IMR-90 (cell line): ENCODE data around the gene USH2A. TPM values are rescaled to one million over a fixed set of nuclear protein-coding genes. Genes with fewer than 3 reads are reported as not detected.

Source experiments
- ATAC-seq: fragments of 200-7000 bp; cut with Tn5 transposase; 2 replicates; pipeline ENCODE4 v1.9.1; 2020; ENCODE audit warnings: low read depth, mild to moderate bottlenecking, moderate library complexity
- BruUV-seq: library from RNA; stranded (reverse); fragments of 400-500 nt; replicated peaks from 2 replicates; lab custom pipeline; 2021; lab: Mats Ljungman, UMichigan
- CTCF ChIA-PET: fragments of 300-600 bp; formaldehyde crosslinking; extraction: SDS; loops from one replicate; lab custom pipeline; 2021; ENCODE audit warnings: antibody characterized with exemption; lab: Yijun Ruan, JAX
- POLR2A ChIA-PET: fragments of 300-600 bp; sonication (Branson Sonifier 250); formaldehyde crosslinking; loops from one replicate; lab custom pipeline; 2022; ENCODE audit warnings: antibody characterized with exemption; ENCODE audit not compliant: unreplicated experiment; lab: Charles Lee
- DNase-seq: peaks from one replicate; pipeline ENCODE4 v3.0.0; 2013
- H2AFZ ChIP-seq: replicated peaks from 2 replicates; pipeline ENCODE3; 2013; ENCODE audit warnings: low read length, mild to moderate bottlenecking; ENCODE audit not compliant: poor library complexity
- H2AK5ac ChIP-seq: 2 replicates; pipeline ENCODE4 v1.6.1; 2013; ENCODE audit warnings: low read depth, low read length, inconsistent platforms
- H2AK9ac ChIP-seq: replicated peaks from 2 replicates; pipeline ENCODE3; 2013; ENCODE audit warnings: mild to moderate bottlenecking, low read depth, low read length, moderate library complexity; ENCODE audit not compliant: poor library complexity
- H2BK120ac ChIP-seq: 2 replicates; pipeline ENCODE4 v1.6.1; 2013; ENCODE audit warnings: low read depth, low read length, inconsistent platforms
- H2BK15ac ChIP-seq: 3 replicates; pipeline ENCODE4 v1.6.1; 2013; ENCODE audit warnings: low read depth, low read length, inconsistent platforms
- H2BK20ac ChIP-seq: 2 replicates; pipeline ENCODE4 v1.6.1; 2013; ENCODE audit warnings: low read depth, mild to moderate bottlenecking, inconsistent platforms, low read length, moderate library complexity
- H2BK5ac ChIP-seq: 2 replicates; pipeline ENCODE4 v1.6.1; 2013; ENCODE audit warnings: mild to moderate bottlenecking, low read depth, low read length, inconsistent platforms; ENCODE audit not compliant: poor library complexity, severe bottlenecking
- H3K14ac ChIP-seq: replicated peaks from 2 replicates; pipeline ENCODE4 v1.6.1; 2013; ENCODE audit warnings: low read depth, low read length, inconsistent platforms
- H3K18ac ChIP-seq: 2 replicates; pipeline ENCODE4 v1.6.1; 2013; ENCODE audit warnings: low read depth, low read length, control low read depth
- H3K23ac ChIP-seq: 2 replicates; pipeline ENCODE4 v1.6.1; 2013; ENCODE audit warnings: low read depth, low read length, inconsistent platforms
- H3K27ac ChIP-seq: 2 replicates; pipeline ENCODE4 v1.5.1; 2013; ENCODE audit warnings: mild to moderate bottlenecking, control low read depth, low read length; ENCODE audit not compliant: insufficient read depth
- H3K27me3 ChIP-seq: 2 replicates; pipeline ENCODE4 v1.6.1; 2013; ENCODE audit warnings: low read length; ENCODE audit not compliant: control insufficient read depth, insufficient read depth
- H3K36me3 ChIP-seq: 2 replicates; pipeline ENCODE4 v1.6.1; 2013; ENCODE audit warnings: low read length, mixed read lengths; ENCODE audit not compliant: control insufficient read depth, insufficient read depth
- H3K4ac ChIP-seq: 2 replicates; pipeline ENCODE4 v1.6.1; 2013; ENCODE audit warnings: low read depth, low read length, inconsistent platforms
- H3K4me1 ChIP-seq: 2 replicates; pipeline ENCODE4 v1.6.1; 2013; ENCODE audit warnings: low read length, mixed read lengths; ENCODE audit not compliant: control insufficient read depth, insufficient read depth
- H3K4me2 ChIP-seq: 2 replicates; pipeline ENCODE4 v1.6.1; 2013; ENCODE audit warnings: low read depth, mild to moderate bottlenecking, control low read depth, low read length, moderate library complexity
- H3K4me3 ChIP-seq: 2 replicates; pipeline ENCODE4 v1.5.1; 2013; ENCODE audit warnings: low read depth, mild to moderate bottlenecking, control low read depth, low read length, moderate library complexity; ENCODE audit not compliant: insufficient read depth
- H3K56ac ChIP-seq: 2 replicates; pipeline ENCODE4 v1.6.1; 2013; ENCODE audit warnings: low read length, inconsistent platforms; ENCODE audit not compliant: insufficient read depth; ENCODE audit errors: extremely low read depth
- H3K79me1 ChIP-seq, 2 experiments: 2 replicates each; pipeline ENCODE4 v1.6.1; 2013; ENCODE audit warnings: low read length in 2 of 2, inconsistent platforms in 1 of 2, low read depth in 1 of 2
- H3K9ac ChIP-seq: 2 replicates; pipeline ENCODE4 v1.6.1; 2013; ENCODE audit warnings: low read depth, low read length, control low read depth
- H3K9me1 ChIP-seq: 2 replicates; pipeline ENCODE4 v1.6.1; 2013; ENCODE audit warnings: low read length, inconsistent platforms; ENCODE audit not compliant: insufficient read depth
- H3K9me3 ChIP-seq: 2 replicates; pipeline ENCODE4 v1.6.1; 2013; ENCODE audit warnings: low read length; ENCODE audit not compliant: control insufficient read depth, insufficient read depth
- H4K20me1 ChIP-seq: 2 replicates; pipeline ENCODE4 v1.6.1; 2013; ENCODE audit warnings: low read length, inconsistent platforms; ENCODE audit not compliant: insufficient read depth
- H4K5ac ChIP-seq: 2 replicates; pipeline ENCODE4 v1.6.1; 2013; ENCODE audit warnings: mild to moderate bottlenecking, low read depth, low read length, control low read depth
- H4K8ac ChIP-seq, 2 experiments: 2 replicates each; pipeline ENCODE4 v1.6.1; 2013; ENCODE audit warnings: low read depth in 2 of 2, low read length in 2 of 2, control low read depth in 1 of 2, inconsistent platforms in 1 of 2
- H4K91ac ChIP-seq: 2 replicates; pipeline ENCODE4 v1.6.1; 2013; ENCODE audit warnings: low read depth, low read length, inconsistent platforms; ENCODE audit not compliant: insufficient read depth
- BHLHE40 ChIP-seq: fragments of 150-350 bp; IDR thresholded peaks from 2 replicates; pipeline ENCODE4 v1.6.1; 2016; ENCODE audit warnings: mild to moderate bottlenecking, low read depth, low read length
- CEBPB ChIP-seq: IDR thresholded peaks from 2 replicates; pipeline ENCODE4 v1.6.1; 2012; ENCODE audit warnings: low read depth, low read length, improper control_type of control experiment
- CHD1 ChIP-seq: IDR thresholded peaks from 2 replicates; pipeline ENCODE4 v1.6.1; 2012; ENCODE audit warnings: low read depth, low read length, improper control_type of control experiment
- FOS ChIP-seq: fragments of 150-350 bp; IDR thresholded peaks from 2 replicates; pipeline ENCODE4 v1.6.1; 2016; ENCODE audit warnings: low read depth, low read length
- MAZ ChIP-seq: IDR thresholded peaks from 2 replicates; pipeline ENCODE4 v1.6.1; 2012; ENCODE audit warnings: low read depth, mild to moderate bottlenecking, low read length, improper control_type of control experiment, moderate library complexity, borderline replicate concordance
- RFX5 ChIP-seq: IDR thresholded peaks from 2 replicates; pipeline ENCODE4 v1.8.0; 2012; ENCODE audit warnings: low read depth, mild to moderate bottlenecking, low read length, moderate library complexity
- SMC3 ChIP-seq: fragments of 150-350 bp; IDR thresholded peaks from 2 replicates; pipeline ENCODE4 v1.6.1; 2016; ENCODE audit warnings: low read depth, mild to moderate bottlenecking, antibody characterized with exemption, low read length, moderate library complexity
- WGBS, 2 experiments: methylation state at CpG; one replicate each; pipeline versions ENCODE4 v1.1.5 to v1.1.7; 2013; ENCODE audit warnings: missing lambda C conversion rate in 2 of 2; ENCODE audit not compliant: insufficient read length in 1 of 2; ENCODE audit errors: extremely low coverage in 2 of 2; 5-methylcytosine and 5-hydroxymethylcytosine counted together
- dilution Hi-C: fragments of 300-500 bp; cut with HindIII; formaldehyde crosslinking; loops from one replicate; pipeline ENCODE4 v1.14.3; 2018; ENCODE audit warnings: low sequenced_read_pairs; ENCODE audit not compliant: unreplicated experiment
- in situ Hi-C: fragments of 300-500 bp; cut with MboI; formaldehyde crosslinking; loops from 3 replicates; pipeline ENCODE4 v1.14.3; 2019; ENCODE audit warnings: low sequenced_read_pairs, inconsistent platforms, mixed read lengths
- intact Hi-C: fragments of 100-400 bp; cut with micrococcal nuclease; formaldehyde crosslinking; loops from 2 replicates; pipeline ENCODE4 v1.10.0; 2022
- polyA plus RNA-seq, 3 experiments: library from polyadenylated mRNA; depleted of rRNA; stranded (reverse); fragments of >200 nt; gene quantifications; 2 replicates each; pipeline ENCODE4 v1.2.3, GENCODE V29; 2012; ENCODE audit warnings: low replicate concordance in 1 of 3
- total RNA-seq: library from RNA; depleted of rRNA; stranded (reverse); fragments of >200 nt; gene quantifications from 2 replicates; pipeline ENCODE4 v1.2.3, GENCODE V29; 2012
- TF ChIP-seq, protein P1 (sequence below): fragments of 150-350 bp; IDR thresholded peaks from 2 replicates; pipeline ENCODE4 v1.6.1; 2017; ENCODE audit warnings: mild to moderate bottlenecking, antibody characterized with exemption, low read length, low read depth

Gene USH2A
- total and polyA plus RNA-seq, 2 of the 4 experiments (the other 2 are of a cell fraction), result under 0.01 to 0.02 TPM

DNA sequence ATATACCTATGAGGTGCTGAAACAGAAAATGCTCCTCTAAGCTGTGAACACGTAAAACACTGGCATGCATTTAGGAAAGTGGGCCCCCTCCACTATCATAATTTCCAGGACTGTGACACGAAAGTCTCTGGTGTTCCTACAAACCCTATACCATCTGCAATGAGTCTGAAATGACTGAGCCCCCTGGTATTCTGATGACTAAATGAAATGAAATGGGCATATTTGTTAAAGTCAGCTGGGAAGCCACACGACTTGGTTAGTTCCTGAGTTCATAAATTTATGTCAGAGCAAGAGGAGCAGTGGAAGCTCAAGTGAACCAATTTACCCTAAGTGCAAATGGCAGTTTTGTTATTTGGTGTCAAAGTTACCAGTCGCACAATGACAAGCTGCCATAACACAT, 673.8 kb downstream of the USH2A start:
- TF ChIP-seq CEBPB, result 0 out of 2 replicates have a peak, but pooled peaks have one; percentile 23
- TF ChIP-seq FOS, result peak; percentile 76
- peak; percentile 27; the same call in 1 of the 2 replicates for TF ChIP-seq BHLHE40
- TF ChIP-seq, protein P1, sequence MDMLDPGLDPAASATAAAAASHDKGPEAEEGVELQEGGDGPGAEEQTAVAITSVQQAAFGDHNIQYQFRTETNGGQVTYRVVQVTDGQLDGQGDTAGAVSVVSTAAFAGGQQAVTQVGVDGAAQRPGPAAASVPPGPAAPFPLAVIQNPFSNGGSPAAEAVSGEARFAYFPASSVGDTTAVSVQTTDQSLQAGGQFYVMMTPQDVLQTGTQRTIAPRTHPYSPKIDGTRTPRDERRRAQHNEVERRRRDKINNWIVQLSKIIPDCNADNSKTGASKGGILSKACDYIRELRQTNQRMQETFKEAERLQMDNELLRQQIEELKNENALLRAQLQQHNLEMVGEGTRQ, result no peak; the same call in 1 of the 2 replicates
- no peak for TF ChIP-seq RFX5
- TF ChIP-seq SMC3, result no peak
- no peak for TF ChIP-seq CHD1
- TF ChIP-seq MAZ, result no peak

More for the DNA sequence above, 673.8 kb downstream of the USH2A start:
- Histone ChIP-seq H3K4me1 (peaks cover 3% of the 10 kb centered on the region; the same call in 1 of the 2 replicates), H3K36me3 (no peaks in the 10 kb centered on the region), H4K8ac (peak overlapping the region; percentile 19 to 64; a peak in 2 of 4 replicates), H3K79me1 (no peaks in the 10 kb centered on the region), H3K9ac (no peak overlapping the region), H3K9me1 (no peaks in the 10 kb centered on the region), H2AK5ac (no peak overlapping the region), H2AK9ac (no peak overlapping the region), H3K9me3 (no peaks in the 10 kb centered on the region), H3K18ac (peak overlapping the region; percentile 95; the same call in 1 of the 2 replicates), H3K23ac (no peak overlapping the region), H3K27me3 (no peaks in the 10 kb centered on the region), H2BK20ac (peak overlapping the region; percentile 96), H4K91ac (peak overlapping the region; percentile 61), H3K4me3 (no peak overlapping the region), H2BK5ac (peak overlapping the region; percentile 96), H4K20me1 (no peaks in the 10 kb centered on the region), H4K5ac (no peak overlapping the region; the same call in 1 of the 2 replicates), H3K4ac (peak overlapping the region; percentile 57; the same call in 1 of the 2 replicates), H2AFZ (no peak overlapping the region), H3K27ac (no peak overlapping the region), H3K14ac (no peak overlapping the region), H3K56ac (peak overlapping the region; percentile 47), H3K4me2 (peak overlapping the region; percentile 53; the same call in 1 of the 2 replicates), H2BK15ac (no peak overlapping the region; the same call in 2 of the 3 replicates), H2BK120ac (peak overlapping the region; percentile 93)
- dilution Hi-C loops, result no loop called here
- ChIA-PET CTCF (interaction anchor here (0.8 to 1.4 kb wide), 2 partner anchors 22 to 40 kb away, joined by 4 read pairs; no protein-coding TSS in a partner anchor), POLR2A (no interaction called here)
- in situ Hi-C loops, result no loop called here
- 0% methylated on average over 1 of the region's 4 CpGs; no CpG with 5 or more reads in 1 of the 2 experiments for WGBS, 2 experiments
- peak; percentile 90 for DNase-seq
- intact Hi-C loops, result no loop called here
- no TSS peak for BruUV-seq
- ATAC-seq, result peak; percentile 89
